Trophoblast cell (in vitro differentiated cells and primary cell): ENCODE data around the gene CD226.

Source experiments
- DNase-seq, 2 donors: peaks; one replicate each; pipeline ENCODE4 v3.0.0-alpha.2; 2016
- H2AFZ ChIP-seq: 2 replicates; pipeline ENCODE4 v1.6.1; 2013; ENCODE audit warnings: low read length, moderate library complexity, mild to moderate bottlenecking; ENCODE audit not compliant: insufficient read depth, poor library complexity
- H2AK5ac ChIP-seq: 2 replicates; pipeline ENCODE4 v1.6.1; 2013; ENCODE audit warnings: mild to moderate bottlenecking, low read length
- H2BK120ac ChIP-seq: 2 replicates; pipeline ENCODE4 v1.6.1; 2013; ENCODE audit warnings: low read length, mild to moderate bottlenecking, moderate library complexity; ENCODE audit not compliant: insufficient read depth, poor library complexity
- H2BK12ac ChIP-seq: 2 replicates; pipeline ENCODE4 v1.6.1; 2013; ENCODE audit warnings: mild to moderate bottlenecking, low read length, moderate library complexity
- H2BK5ac ChIP-seq: 2 replicates; pipeline ENCODE4 v1.6.1; 2013; ENCODE audit warnings: low read length, low read depth, moderate library complexity, mild to moderate bottlenecking; ENCODE audit not compliant: poor library complexity
- H3K14ac ChIP-seq: 2 replicates; pipeline ENCODE4 v1.6.1; 2013; ENCODE audit warnings: mild to moderate bottlenecking, low read length
- H3K18ac ChIP-seq: 2 replicates; pipeline ENCODE4 v1.6.1; 2013; ENCODE audit warnings: mild to moderate bottlenecking, low read length
- H3K23ac ChIP-seq: 2 replicates; pipeline ENCODE4 v1.6.1; 2013; ENCODE audit warnings: low read length
- H3K27ac ChIP-seq: 2 replicates; pipeline ENCODE4 v1.5.1; 2013; ENCODE audit warnings: low read depth, mild to moderate bottlenecking, inconsistent platforms, low read length, moderate library complexity
- H3K27me3 ChIP-seq: 2 replicates; pipeline ENCODE4 v1.6.1; 2013; ENCODE audit warnings: inconsistent platforms, mild to moderate bottlenecking, low read length, moderate library complexity; ENCODE audit not compliant: insufficient read depth
- H3K36me3 ChIP-seq, 2 experiments: 1 replicate in 1 of 2; 2 replicates in 1 of 2; pipeline ENCODE4 v1.6.1; 2013; ENCODE audit warnings: low read length in 2 of 2, mild to moderate bottlenecking in 2 of 2, moderate library complexity in 1 of 2; ENCODE audit not compliant: insufficient read depth in 2 of 2, control insufficient read depth in 1 of 2
- H3K4ac ChIP-seq: 2 replicates; pipeline ENCODE4 v1.6.1; 2013; ENCODE audit warnings: low read depth, mild to moderate bottlenecking, low read length, moderate library complexity
- H3K4me1 ChIP-seq, 2 experiments: 1 replicate in 1 of 2; 2 replicates in 1 of 2; pipeline ENCODE4 v1.6.1; 2013; ENCODE audit warnings: low read length in 2 of 2, mild to moderate bottlenecking in 2 of 2, moderate library complexity in 1 of 2; ENCODE audit not compliant: insufficient read depth in 2 of 2, control insufficient read depth in 1 of 2
- H3K4me2 ChIP-seq: 2 replicates; pipeline ENCODE4 v1.6.1; 2013; ENCODE audit warnings: inconsistent platforms, mild to moderate bottlenecking, low read length, moderate library complexity
- H3K4me3 ChIP-seq: 2 replicates; pipeline ENCODE4 v1.5.1; 2013; ENCODE audit warnings: mild to moderate bottlenecking, low read depth, low read length, inconsistent platforms
- H3K79me1 ChIP-seq: one replicate; pipeline ENCODE4 v1.6.1; 2013; ENCODE audit warnings: low read length
- H3K79me2 ChIP-seq: 2 replicates; pipeline ENCODE4 v1.6.1; 2013; ENCODE audit warnings: low read length, mild to moderate bottlenecking; ENCODE audit not compliant: control insufficient read depth, insufficient read depth, poor library complexity
- H3K9ac ChIP-seq: 2 replicates; pipeline ENCODE4 v1.6.1; 2013; ENCODE audit warnings: mild to moderate bottlenecking, low read length
- H3K9me3 ChIP-seq: 2 replicates; pipeline ENCODE4 v1.6.1; 2013; ENCODE audit warnings: low read depth, mild to moderate bottlenecking, control low read depth, inconsistent platforms, low read length; ENCODE audit not compliant: insufficient read depth
- H4K12ac ChIP-seq: 2 replicates; pipeline ENCODE4 v1.6.1; 2013; ENCODE audit warnings: low read depth, mild to moderate bottlenecking, low read length, moderate library complexity
- H4K8ac ChIP-seq: 2 replicates; pipeline ENCODE4 v1.6.1; 2013; ENCODE audit warnings: low read depth, mild to moderate bottlenecking, low read length, moderate library complexity
- H4K91ac ChIP-seq: one replicate; pipeline ENCODE4 v1.6.1; 2013; ENCODE audit warnings: low read depth, mild to moderate bottlenecking, low read length, moderate library complexity
- WGBS: extraction: QIAGEN DNeasy Blood & Tissue Kit; methylation state at CpG from one replicate; pipeline ENCODE4 v1.1.7; 2013; ENCODE audit warnings: missing lambda C conversion rate; ENCODE audit not compliant: insufficient read length, insufficient coverage; ENCODE audit errors: extremely low coverage; 5-methylcytosine and 5-hydroxymethylcytosine counted together

The CD226 gene

GRCh38 chr18:69808399-69808798, 139.3 kb downstream of the CD226 start:
- H3K9me3 ChIP-seq, result no peaks in the 10 kb centered on the region
- no peak overlapping the region for H3K4me2 ChIP-seq
- no CpG with 5 or more reads among the region's 2 CpGs for WGBS
- H3K4ac ChIP-seq, result no peak overlapping the region
- H2AK5ac ChIP-seq, result no peak overlapping the region
- no peaks in the 10 kb centered on the region for H3K36me3 ChIP-seq
- H3K27me3 ChIP-seq, result no peaks in the 10 kb centered on the region
- H4K8ac ChIP-seq, result no peak overlapping the region
- no peaks in the 10 kb centered on the region for H3K79me2 ChIP-seq
- H3K79me1 ChIP-seq, result no peaks in the 10 kb centered on the region
- no peak overlapping the region for H2BK5ac ChIP-seq
- no peaks in the 10 kb centered on the region for H3K4me1 ChIP-seq
- H2BK120ac ChIP-seq, result no peak overlapping the region
- H2BK12ac ChIP-seq, result no peak overlapping the region
- no peak overlapping the region for H3K23ac ChIP-seq
- no peak overlapping the region for H3K18ac ChIP-seq
- H3K9ac ChIP-seq, result no peak overlapping the region
- no peak overlapping the region for H4K12ac ChIP-seq
- no peak for DNase-seq
- no peak overlapping the region for H3K27ac ChIP-seq
- no peak overlapping the region for H3K14ac ChIP-seq
- H2AFZ ChIP-seq, result no peak overlapping the region
- H3K4me3 ChIP-seq, result no peak overlapping the region
- H4K91ac ChIP-seq, result no peak overlapping the region

GRCh38 chr18:69804776-69805501, 142.7 kb downstream of the CD226 start:
- Histone ChIP-seq H2AK5ac (no peak overlapping the region), H3K23ac (no peak overlapping the region), H3K27me3 (no peaks in the 10 kb centered on the region), H3K36me3 (no peaks in the 10 kb centered on the region), H3K27ac (no peak overlapping the region), H3K9me3 (no peaks in the 10 kb centered on the region), H4K91ac (no peak overlapping the region), H3K4me1 (no peaks in the 10 kb centered on the region), H4K8ac (no peak overlapping the region), H2BK120ac (no peak overlapping the region), H3K18ac (no peak overlapping the region), H3K4ac (no peak overlapping the region), H4K12ac (no peak overlapping the region), H2BK5ac (no peak overlapping the region), H3K79me2 (no peaks in the 10 kb centered on the region), H2BK12ac (no peak overlapping the region), H3K14ac (no peak overlapping the region), H2AFZ (no peak overlapping the region), H3K9ac (no peak overlapping the region), H3K4me2 (no peak overlapping the region), H3K4me3 (no peak overlapping the region), H3K79me1 (no peaks in the 10 kb centered on the region)
- no peak for DNase-seq
- WGBS, result no CpG with 5 or more reads among the region's 5 CpGs
